AG04450 (cell line): Measurements from ENCODE around the gene ARHGEF17. TPM values are rescaled to one million over a fixed set of nuclear protein-coding genes. Genes with fewer than 3 reads are reported as not detected.

Source experiments
- CTCF ChIA-PET: fragments of 300-600, 350-600 bp; formaldehyde crosslinking; extraction: SDS; loops from one replicate; lab custom pipeline; 2022; ENCODE audit warnings: antibody characterized with exemption, inconsistent platforms; lab: Charles Lee
- POLR2A ChIA-PET: fragments of 350-600 bp; formaldehyde crosslinking; extraction: SDS; loops from one replicate; lab custom pipeline; 2021; ENCODE audit warnings: antibody characterized with exemption, inconsistent platforms; lab: Yijun Ruan, JAX
- DNase-seq: peaks from one replicate; pipeline ENCODE4 v3.0.0-alpha.2; 2011; ENCODE audit warnings: low read depth, low spot score
- H3K27ac ChIP-seq: one replicate; pipeline ENCODE4 v1.5.1; 2012; ENCODE audit warnings: low read depth, low read length, control low read depth
- H3K27me3 ChIP-seq: one replicate; pipeline ENCODE4 v1.6.0; 2012; ENCODE audit warnings: low read length; ENCODE audit not compliant: control insufficient read depth, insufficient read depth
- H3K4me3 ChIP-seq: 2 replicates; pipeline ENCODE4 v1.5.1; 2011; ENCODE audit warnings: mild to moderate bottlenecking, low read depth, low read length, control low read depth
- H3K9me3 ChIP-seq: 2 replicates; pipeline ENCODE4 v1.5.1; 2012; ENCODE audit warnings: low read length; ENCODE audit not compliant: control insufficient read depth, insufficient read depth
- CTCF ChIP-seq: IDR thresholded peaks from 2 replicates; pipeline ENCODE4 v1.5.1; 2011; ENCODE audit warnings: low read depth, low read length, control low read depth, inconsistent platforms
- polyA plus RNA-seq: library from polyadenylated mRNA; depleted of rRNA; stranded (reverse); fragments of >200 nt; gene quantifications from 2 replicates; pipeline ENCODE4 v1.2.3, GENCODE V29; 2011

The ARHGEF17 gene
- polyA plus RNA-seq, 1 experiment: 30.6 TPM

- no peaks in the 10 kb centered on the region; the same call in 1 of the 2 replicates for H3K9me3 ChIP-seq
- no peak for DNase-seq
- no peak for TF ChIP-seq CTCF
- no peak overlapping the region for H3K4me3 ChIP-seq
- no peak overlapping the region for H3K27ac ChIP-seq
- ChIA-PET CTCF (interaction anchor here (0.8 to 1.0 kb wide), 2 partner anchors 14 to 16 kb away, joined by 3 to 4 read pairs; no protein-coding TSS in a partner anchor), POLR2A (no interaction called here)
- H3K27me3 ChIP-seq: no peaks in the 10 kb centered on the region
Measured at GRCh38 chr11:73366953-73367352, 58.9 kb downstream of the ARHGEF17 start.

GRCh38 chr11:73367482-73368024 lies 59.5 kb downstream of the ARHGEF17 start:
- H3K9me3 ChIP-seq: no peaks in the 10 kb centered on the region; the same call in 1 of the 2 replicates
- H3K27ac ChIP-seq: no peak overlapping the region
- POLR2A ChIA-PET: no interaction called here
- no peak for DNase-seq
- no peak overlapping the region for H3K4me3 ChIP-seq
- TF ChIP-seq CTCF: no peak
- CTCF ChIA-PET: interaction anchor here (0.8 to 1.0 kb wide), 2 partner anchors 15 to 17 kb away, joined by 3 to 4 read pairs; no protein-coding TSS in a partner anchor
- H3K27me3 ChIP-seq: no peaks in the 10 kb centered on the region

GRCh38 chr11:73372375-73372993 lies 64.4 kb downstream of the ARHGEF17 start:
- POLR2A ChIA-PET: interaction anchor here (0.9 to 1.0 kb wide), 2 partner anchors 13 to 21 kb away, joined by 3 read pairs; no protein-coding TSS in a partner anchor
- DNase-seq: no peak
- CTCF ChIA-PET: interaction anchor here (0.5 to 1.5 kb wide), 3 partner anchors 21 to 220 kb away, joined by 3 to 17 read pairs (median 5); no protein-coding TSS in a partner anchor

DNA sequence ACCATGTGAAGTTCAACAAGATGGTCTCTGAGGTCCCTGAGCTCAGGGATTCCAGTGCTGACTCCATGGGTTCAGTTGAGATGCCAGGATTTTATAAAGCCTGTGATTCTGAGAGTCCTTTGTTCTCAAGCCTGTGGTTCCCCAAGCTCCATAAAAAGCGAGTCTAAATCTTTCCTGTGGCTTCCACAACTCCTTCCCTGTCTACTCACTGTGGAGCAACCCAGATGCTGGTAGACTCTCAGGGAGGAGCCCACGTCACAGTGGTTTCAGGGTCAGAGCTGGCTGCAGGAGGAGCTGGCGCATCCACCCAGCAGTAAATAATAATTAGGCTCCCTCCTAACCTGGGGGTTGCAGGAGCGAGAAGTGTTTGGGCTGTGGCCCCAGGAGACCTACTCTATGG lies 66.1 kb downstream of the ARHGEF17 start:
- no peak overlapping the region for H3K4me3 ChIP-seq
- H3K27me3 ChIP-seq: no peaks in the 10 kb centered on the region
- no peak overlapping the region for H3K27ac ChIP-seq
- no peak for TF ChIP-seq CTCF
- ChIA-PET POLR2A (no interaction called here), CTCF (interaction anchor here (1.9 to 2.5 kb wide), 2 partner anchors 23 to 287 kb away, joined by 10 to 16 read pairs; no protein-coding TSS in a partner anchor)
- DNase-seq: no peak
- H3K9me3 ChIP-seq: no peaks in the 10 kb centered on the region

More at GRCh38 chr11:73372375-73372993, 64.4 kb downstream of the ARHGEF17 start:
- Histone ChIP-seq H3K4me3 (no peak overlapping the region), H3K27ac (no peak overlapping the region), H3K27me3 (no peaks in the 10 kb centered on the region), H3K9me3 (no peaks in the 10 kb centered on the region)
- TF ChIP-seq CTCF: peak; percentile 38

GRCh38 chr11:73375830-73376159 lies 67.7 kb downstream of the ARHGEF17 start:
- 0 out of 2 replicates have a peak overlapping the region, but pooled peaks have one; percentile 4 for H3K4me3 ChIP-seq
- DNase-seq: no peak
- no peaks in the 10 kb centered on the region for H3K9me3 ChIP-seq
- TF ChIP-seq CTCF: no peak
- no peak overlapping the region for H3K27ac ChIP-seq
- CTCF ChIA-PET: interaction anchor here (2.5 kb wide), 1 partner anchor 25 kb away, joined by 16 read pairs; no protein-coding TSS in a partner anchor
- H3K27me3 ChIP-seq: no peaks in the 10 kb centered on the region
- POLR2A ChIA-PET: interaction anchor here (0.5 to 1.0 kb wide), 3 partner anchors 15 to 89 kb away, joined by 3 to 4 read pairs (median 3); no protein-coding TSS in a partner anchor
